IMR-90 (cell line): ENCODE results near the gene SLC38A4. TPM values are rescaled to one million over a fixed set of nuclear protein-coding genes. Genes with fewer than 3 reads are reported as not detected.

Experiments used
- ATAC-seq: fragments of 200-7000 bp; cut with Tn5 transposase; 2 replicates; pipeline ENCODE4 v1.9.1; 2020; ENCODE audit warnings: low read depth, mild to moderate bottlenecking, moderate library complexity
- BruUV-seq: library from RNA; stranded (reverse); fragments of 400-500 nt; replicated peaks from 2 replicates; lab custom pipeline; 2021; lab: Mats Ljungman, UMichigan
- CTCF ChIA-PET: fragments of 300-600 bp; formaldehyde crosslinking; extraction: SDS; loops from one replicate; lab custom pipeline; 2021; ENCODE audit warnings: antibody characterized with exemption; lab: Yijun Ruan, JAX
- POLR2A ChIA-PET: fragments of 300-600 bp; sonication (Branson Sonifier 250); formaldehyde crosslinking; loops from one replicate; lab custom pipeline; 2022; ENCODE audit warnings: antibody characterized with exemption; ENCODE audit not compliant: unreplicated experiment; lab: Charles Lee
- DNase-seq: peaks from one replicate; pipeline ENCODE4 v3.0.0; 2013
- H2AFZ ChIP-seq: replicated peaks from 2 replicates; pipeline ENCODE3; 2013; ENCODE audit warnings: low read length, mild to moderate bottlenecking; ENCODE audit not compliant: poor library complexity
- H2AK5ac ChIP-seq: 2 replicates; pipeline ENCODE4 v1.6.1; 2013; ENCODE audit warnings: low read depth, low read length, inconsistent platforms
- H2AK9ac ChIP-seq: replicated peaks from 2 replicates; pipeline ENCODE3; 2013; ENCODE audit warnings: mild to moderate bottlenecking, low read depth, low read length, moderate library complexity; ENCODE audit not compliant: poor library complexity
- H2BK120ac ChIP-seq: 2 replicates; pipeline ENCODE4 v1.6.1; 2013; ENCODE audit warnings: low read depth, low read length, inconsistent platforms
- H2BK15ac ChIP-seq: 3 replicates; pipeline ENCODE4 v1.6.1; 2013; ENCODE audit warnings: low read depth, low read length, inconsistent platforms
- H2BK20ac ChIP-seq: 2 replicates; pipeline ENCODE4 v1.6.1; 2013; ENCODE audit warnings: low read depth, mild to moderate bottlenecking, inconsistent platforms, low read length, moderate library complexity
- H2BK5ac ChIP-seq: 2 replicates; pipeline ENCODE4 v1.6.1; 2013; ENCODE audit warnings: mild to moderate bottlenecking, low read depth, low read length, inconsistent platforms; ENCODE audit not compliant: poor library complexity, severe bottlenecking
- H3K14ac ChIP-seq: replicated peaks from 2 replicates; pipeline ENCODE4 v1.6.1; 2013; ENCODE audit warnings: low read depth, low read length, inconsistent platforms
- H3K18ac ChIP-seq: 2 replicates; pipeline ENCODE4 v1.6.1; 2013; ENCODE audit warnings: low read depth, low read length, control low read depth
- H3K23ac ChIP-seq: 2 replicates; pipeline ENCODE4 v1.6.1; 2013; ENCODE audit warnings: low read depth, low read length, inconsistent platforms
- H3K27ac ChIP-seq: 2 replicates; pipeline ENCODE4 v1.5.1; 2013; ENCODE audit warnings: mild to moderate bottlenecking, control low read depth, low read length; ENCODE audit not compliant: insufficient read depth
- H3K27me3 ChIP-seq: 2 replicates; pipeline ENCODE4 v1.6.1; 2013; ENCODE audit warnings: low read length; ENCODE audit not compliant: control insufficient read depth, insufficient read depth
- H3K36me3 ChIP-seq: 2 replicates; pipeline ENCODE4 v1.6.1; 2013; ENCODE audit warnings: low read length, mixed read lengths; ENCODE audit not compliant: control insufficient read depth, insufficient read depth
- H3K4ac ChIP-seq: 2 replicates; pipeline ENCODE4 v1.6.1; 2013; ENCODE audit warnings: low read depth, low read length, inconsistent platforms
- H3K4me1 ChIP-seq: 2 replicates; pipeline ENCODE4 v1.6.1; 2013; ENCODE audit warnings: low read length, mixed read lengths; ENCODE audit not compliant: control insufficient read depth, insufficient read depth
- H3K4me2 ChIP-seq: 2 replicates; pipeline ENCODE4 v1.6.1; 2013; ENCODE audit warnings: low read depth, mild to moderate bottlenecking, control low read depth, low read length, moderate library complexity
- H3K4me3 ChIP-seq: 2 replicates; pipeline ENCODE4 v1.5.1; 2013; ENCODE audit warnings: low read depth, mild to moderate bottlenecking, control low read depth, low read length, moderate library complexity; ENCODE audit not compliant: insufficient read depth
- H3K56ac ChIP-seq: 2 replicates; pipeline ENCODE4 v1.6.1; 2013; ENCODE audit warnings: low read length, inconsistent platforms; ENCODE audit not compliant: insufficient read depth; ENCODE audit errors: extremely low read depth
- H3K79me1 ChIP-seq, 2 experiments: 2 replicates each; pipeline ENCODE4 v1.6.1; 2013; ENCODE audit warnings: low read length in 2 of 2, inconsistent platforms in 1 of 2, low read depth in 1 of 2
- H3K9ac ChIP-seq: 2 replicates; pipeline ENCODE4 v1.6.1; 2013; ENCODE audit warnings: low read depth, low read length, control low read depth
- H3K9me1 ChIP-seq: 2 replicates; pipeline ENCODE4 v1.6.1; 2013; ENCODE audit warnings: low read length, inconsistent platforms; ENCODE audit not compliant: insufficient read depth
- H3K9me3 ChIP-seq: 2 replicates; pipeline ENCODE4 v1.6.1; 2013; ENCODE audit warnings: low read length; ENCODE audit not compliant: control insufficient read depth, insufficient read depth
- H4K20me1 ChIP-seq: 2 replicates; pipeline ENCODE4 v1.6.1; 2013; ENCODE audit warnings: low read length, inconsistent platforms; ENCODE audit not compliant: insufficient read depth
- H4K5ac ChIP-seq: 2 replicates; pipeline ENCODE4 v1.6.1; 2013; ENCODE audit warnings: mild to moderate bottlenecking, low read depth, low read length, control low read depth
- H4K8ac ChIP-seq, 2 experiments: 2 replicates each; pipeline ENCODE4 v1.6.1; 2013; ENCODE audit warnings: low read depth in 2 of 2, low read length in 2 of 2, control low read depth in 1 of 2, inconsistent platforms in 1 of 2
- H4K91ac ChIP-seq: 2 replicates; pipeline ENCODE4 v1.6.1; 2013; ENCODE audit warnings: low read depth, low read length, inconsistent platforms; ENCODE audit not compliant: insufficient read depth
- CEBPB ChIP-seq: IDR thresholded peaks from 2 replicates; pipeline ENCODE4 v1.6.1; 2012; ENCODE audit warnings: low read depth, low read length, improper control_type of control experiment
- MAFK ChIP-seq: IDR thresholded peaks from 2 replicates; pipeline ENCODE4 v1.6.1; 2012; ENCODE audit warnings: low read depth, low read length, improper control_type of control experiment
- NFE2L2 ChIP-seq: fragments of 150-350 bp; IDR thresholded peaks from 2 replicates; pipeline ENCODE4 v1.6.1; 2016; ENCODE audit warnings: low read depth, mild to moderate bottlenecking, low read length
- RCOR1 ChIP-seq: IDR thresholded peaks from 2 replicates; pipeline ENCODE4 v1.6.1; 2012; ENCODE audit warnings: mild to moderate bottlenecking, low read length, improper control_type of control experiment; ENCODE audit not compliant: insufficient replicate concordance
- SMC3 ChIP-seq: fragments of 150-350 bp; IDR thresholded peaks from 2 replicates; pipeline ENCODE4 v1.6.1; 2016; ENCODE audit warnings: low read depth, mild to moderate bottlenecking, antibody characterized with exemption, low read length, moderate library complexity
- WGBS, 2 experiments: methylation state at CpG; one replicate each; pipeline versions ENCODE4 v1.1.5 to v1.1.7; 2013; ENCODE audit warnings: missing lambda C conversion rate in 2 of 2; ENCODE audit not compliant: insufficient read length in 1 of 2; ENCODE audit errors: extremely low coverage in 2 of 2; 5-methylcytosine and 5-hydroxymethylcytosine counted together
- dilution Hi-C: fragments of 300-500 bp; cut with HindIII; formaldehyde crosslinking; loops from one replicate; pipeline ENCODE4 v1.14.3; 2018; ENCODE audit warnings: low sequenced_read_pairs; ENCODE audit not compliant: unreplicated experiment
- in situ Hi-C: fragments of 300-500 bp; cut with MboI; formaldehyde crosslinking; loops from 3 replicates; pipeline ENCODE4 v1.14.3; 2019; ENCODE audit warnings: low sequenced_read_pairs, inconsistent platforms, mixed read lengths
- intact Hi-C: fragments of 100-400 bp; cut with micrococcal nuclease; formaldehyde crosslinking; loops from 2 replicates; pipeline ENCODE4 v1.10.0; 2022
- polyA plus RNA-seq, 3 experiments: library from polyadenylated mRNA; depleted of rRNA; stranded (reverse); fragments of >200 nt; gene quantifications; 2 replicates each; pipeline ENCODE4 v1.2.3, GENCODE V29; 2012; ENCODE audit warnings: low replicate concordance in 1 of 3
- total RNA-seq: library from RNA; depleted of rRNA; stranded (reverse); fragments of >200 nt; gene quantifications from 2 replicates; pipeline ENCODE4 v1.2.3, GENCODE V29; 2012

The SLC38A4 gene
- total and polyA plus RNA-seq, 2 of the 4 experiments (the other 2 are of a cell fraction), result 2.3 to 2.7 TPM

- in situ Hi-C loops (no loop called here), dilution Hi-C loops (no loop called here), intact Hi-C loops (no loop called here)
- no peak overlapping the region for H3K23ac ChIP-seq
- no peak overlapping the region for H3K4me2 ChIP-seq
- H4K20me1 ChIP-seq, result no peaks in the 10 kb centered on the region
- H3K14ac ChIP-seq, result no peak overlapping the region
- no CpG with 5 or more reads among the region's 2 CpGs for WGBS, 2 experiments
- no peak overlapping the region for H2BK20ac ChIP-seq
- H4K8ac ChIP-seq, result no peak overlapping the region
- no peak overlapping the region for H3K4ac ChIP-seq
- H3K27me3 ChIP-seq, result no peaks in the 10 kb centered on the region
- H3K18ac ChIP-seq, result no peak overlapping the region
- no peak overlapping the region for H2AK5ac ChIP-seq
- H2AK9ac ChIP-seq, result no peak overlapping the region
- ATAC-seq (no peak), DNase-seq (no peak)
- H2BK120ac ChIP-seq, result no peak overlapping the region
- TF ChIP-seq CEBPB, result no peak
- TF ChIP-seq MAFK, result no peak
- TF ChIP-seq SMC3, result no peak
- TF ChIP-seq RCOR1, result no peak
- no peak for TF ChIP-seq NFE2L2
- no peak overlapping the region for H4K5ac ChIP-seq
- CTCF ChIA-PET, result interaction anchor here (1.1 kb wide), 1 partner anchor 17 kb away, joined by 3 read pairs; no protein-coding TSS in a partner anchor
- H3K79me1 ChIP-seq, result no peaks in the 10 kb centered on the region
- H3K27ac ChIP-seq, result no peak overlapping the region
- no peak overlapping the region for H2BK5ac ChIP-seq
- POLR2A ChIA-PET, result no interaction called here
- H2BK15ac ChIP-seq, result no peak overlapping the region
- no peak overlapping the region for H3K4me3 ChIP-seq
- no peak overlapping the region for H3K56ac ChIP-seq
- no peak overlapping the region for H2AFZ ChIP-seq
- no peaks in the 10 kb centered on the region for H3K9me3 ChIP-seq
- H4K91ac ChIP-seq, result no peak overlapping the region
- H3K36me3 ChIP-seq, result no peaks in the 10 kb centered on the region
- H3K9ac ChIP-seq, result no peak overlapping the region
- H3K9me1 ChIP-seq, result no peaks in the 10 kb centered on the region
- H3K4me1 ChIP-seq, result no peaks in the 10 kb centered on the region
- BruUV-seq, result no TSS peak
Observed at GRCh38 chr12:46814143-46814542, 11.7 kb downstream of the SLC38A4 start.
